ENCODE data around the gene PDHX. TPM values are rescaled to one million over a fixed set of nuclear protein-coding genes. Genes with fewer than 3 reads are reported as not detected.

Gene PDHX
- total RNA-seq, 1 experiment from 2014 or later, result 43.4 TPM

DNA sequence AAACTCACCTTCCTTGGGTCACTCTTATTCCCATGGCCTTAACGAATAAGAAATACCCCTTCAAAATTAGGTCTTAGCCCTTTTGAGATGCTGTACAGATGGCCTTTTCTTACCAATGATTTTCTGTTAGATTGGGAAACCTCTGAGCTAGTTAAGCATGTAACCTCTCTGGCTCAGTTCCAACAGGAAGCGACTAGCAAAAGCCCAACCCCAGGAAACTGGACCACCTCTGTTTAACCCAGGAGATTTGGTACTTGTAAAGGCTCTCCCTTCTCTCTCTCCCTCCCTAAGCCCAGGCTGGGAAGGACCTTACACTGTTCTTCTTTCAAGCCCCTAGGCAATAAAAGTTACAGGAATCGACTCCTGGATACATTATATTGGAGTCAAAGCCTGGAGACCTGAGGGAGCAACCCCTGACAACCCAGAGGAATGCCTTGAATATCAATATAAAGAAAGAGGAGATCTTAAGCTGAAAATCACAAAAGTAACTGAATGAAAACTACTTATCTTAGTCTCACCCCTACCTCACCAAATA, 11.9 kb upstream of the PDHX start:
- H3K27ac Mint-ChIP-seq, result no peak overlapping the region
- ATAC-seq (no peak; the same call in 1 of the 2 replicates), DNase-seq (ENCODE audit: low spot score) (no peak)
- POLR2A ChIA-PET, result no interaction called here
- H3K36me3 Mint-ChIP-seq, result peaks cover 33% of the 10 kb centered on the region
- no peaks in the 10 kb centered on the region; the same call in 1 of the 2 replicates for H3K27me3 Mint-ChIP-seq (ENCODE audit: low read depth)
- no peak overlapping the region for H3K4me3 Mint-ChIP-seq
- CTCF ChIA-PET, result interaction anchor here (1.3 kb wide), 1 partner anchor 730 kb away, joined by 4 read pairs; no protein-coding TSS in a partner anchor
- H3K9me3 Mint-ChIP-seq, result peaks cover 38% of the 10 kb centered on the region
- peaks cover 15% of the 10 kb centered on the region for H3K4me1 Mint-ChIP-seq
- TF ChIP-seq, protein P1, sequence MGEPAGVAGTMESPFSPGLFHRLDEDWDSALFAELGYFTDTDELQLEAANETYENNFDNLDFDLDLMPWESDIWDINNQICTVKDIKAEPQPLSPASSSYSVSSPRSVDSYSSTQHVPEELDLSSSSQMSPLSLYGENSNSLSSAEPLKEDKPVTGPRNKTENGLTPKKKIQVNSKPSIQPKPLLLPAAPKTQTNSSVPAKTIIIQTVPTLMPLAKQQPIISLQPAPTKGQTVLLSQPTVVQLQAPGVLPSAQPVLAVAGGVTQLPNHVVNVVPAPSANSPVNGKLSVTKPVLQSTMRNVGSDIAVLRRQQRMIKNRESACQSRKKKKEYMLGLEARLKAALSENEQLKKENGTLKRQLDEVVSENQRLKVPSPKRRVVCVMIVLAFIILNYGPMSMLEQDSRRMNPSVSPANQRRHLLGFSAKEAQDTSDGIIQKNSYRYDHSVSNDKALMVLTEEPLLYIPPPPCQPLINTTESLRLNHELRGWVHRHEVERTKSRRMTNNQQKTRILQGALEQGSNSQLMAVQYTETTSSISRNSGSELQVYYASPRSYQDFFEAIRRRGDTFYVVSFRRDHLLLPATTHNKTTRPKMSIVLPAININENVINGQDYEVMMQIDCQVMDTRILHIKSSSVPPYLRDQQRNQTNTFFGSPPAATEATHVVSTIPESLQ (CRISPR knock-in tag; IDR thresholded peaks at IDR 0.05), result no peak
- TF ChIP-seq NFE2L1 (CRISPR knock-in tag; IDR thresholded peaks at IDR 0.05) (no peak), ZNF263 (CRISPR knock-in tag; IDR thresholded peaks at IDR 0.05; ENCODE audit: low read depth) (no peak), FOXJ3 (CRISPR knock-in tag; IDR thresholded peaks at IDR 0.05; ENCODE audit: borderline replicate concordance) (no peak), ZNF396 (CRISPR knock-in tag; IDR thresholded peaks at IDR 0.05; ENCODE audit: borderline replicate concordance) (no peak), IRF2 (CRISPR knock-in tag; IDR thresholded peaks at IDR 0.05; ENCODE audit: borderline replicate concordance, low read depth) (no peak), SOX15 (CRISPR knock-in tag; IDR thresholded peaks at IDR 0.05) (no peak), NR1H2 (CRISPR knock-in tag; IDR thresholded peaks at IDR 0.05) (no peak), ESRRA (CRISPR knock-in tag; IDR thresholded peaks at IDR 0.05; ENCODE audit: borderline replicate concordance) (no peak), GTF2I (CRISPR knock-in tag; conservative IDR thresholded peaks at IDR 0.05) (no peak), ATF1 (CRISPR knock-in tag; IDR thresholded peaks at IDR 0.05) (no peak)
- TF ChIP-seq, protein P2, sequence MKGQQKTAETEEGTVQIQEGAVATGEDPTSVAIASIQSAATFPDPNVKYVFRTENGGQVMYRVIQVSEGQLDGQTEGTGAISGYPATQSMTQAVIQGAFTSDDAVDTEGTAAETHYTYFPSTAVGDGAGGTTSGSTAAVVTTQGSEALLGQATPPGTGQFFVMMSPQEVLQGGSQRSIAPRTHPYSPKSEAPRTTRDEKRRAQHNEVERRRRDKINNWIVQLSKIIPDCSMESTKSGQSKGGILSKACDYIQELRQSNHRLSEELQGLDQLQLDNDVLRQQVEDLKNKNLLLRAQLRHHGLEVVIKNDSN (CRISPR knock-in tag; IDR thresholded peaks at IDR 0.05), result no peak
- TF ChIP-seq, protein P3, sequence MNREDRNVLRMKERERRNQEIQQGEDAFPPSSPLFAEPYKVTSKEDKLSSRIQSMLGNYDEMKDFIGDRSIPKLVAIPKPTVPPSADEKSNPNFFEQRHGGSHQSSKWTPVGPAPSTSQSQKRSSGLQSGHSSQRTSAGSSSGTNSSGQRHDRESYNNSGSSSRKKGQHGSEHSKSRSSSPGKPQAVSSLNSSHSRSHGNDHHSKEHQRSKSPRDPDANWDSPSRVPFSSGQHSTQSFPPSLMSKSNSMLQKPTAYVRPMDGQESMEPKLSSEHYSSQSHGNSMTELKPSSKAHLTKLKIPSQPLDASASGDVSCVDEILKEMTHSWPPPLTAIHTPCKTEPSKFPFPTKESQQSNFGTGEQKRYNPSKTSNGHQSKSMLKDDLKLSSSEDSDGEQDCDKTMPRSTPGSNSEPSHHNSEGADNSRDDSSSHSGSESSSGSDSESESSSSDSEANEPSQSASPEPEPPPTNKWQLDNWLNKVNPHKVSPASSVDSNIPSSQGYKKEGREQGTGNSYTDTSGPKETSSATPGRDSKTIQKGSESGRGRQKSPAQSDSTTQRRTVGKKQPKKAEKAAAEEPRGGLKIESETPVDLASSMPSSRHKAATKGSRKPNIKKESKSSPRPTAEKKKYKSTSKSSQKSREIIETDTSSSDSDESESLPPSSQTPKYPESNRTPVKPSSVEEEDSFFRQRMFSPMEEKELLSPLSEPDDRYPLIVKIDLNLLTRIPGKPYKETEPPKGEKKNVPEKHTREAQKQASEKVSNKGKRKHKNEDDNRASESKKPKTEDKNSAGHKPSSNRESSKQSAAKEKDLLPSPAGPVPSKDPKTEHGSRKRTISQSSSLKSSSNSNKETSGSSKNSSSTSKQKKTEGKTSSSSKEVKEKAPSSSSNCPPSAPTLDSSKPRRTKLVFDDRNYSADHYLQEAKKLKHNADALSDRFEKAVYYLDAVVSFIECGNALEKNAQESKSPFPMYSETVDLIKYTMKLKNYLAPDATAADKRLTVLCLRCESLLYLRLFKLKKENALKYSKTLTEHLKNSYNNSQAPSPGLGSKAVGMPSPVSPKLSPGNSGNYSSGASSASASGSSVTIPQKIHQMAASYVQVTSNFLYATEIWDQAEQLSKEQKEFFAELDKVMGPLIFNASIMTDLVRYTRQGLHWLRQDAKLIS (CRISPR knock-in tag; IDR thresholded peaks at IDR 0.05; ENCODE audit: borderline replicate concordance), result no peak
- TF ChIP-seq, protein P4, sequence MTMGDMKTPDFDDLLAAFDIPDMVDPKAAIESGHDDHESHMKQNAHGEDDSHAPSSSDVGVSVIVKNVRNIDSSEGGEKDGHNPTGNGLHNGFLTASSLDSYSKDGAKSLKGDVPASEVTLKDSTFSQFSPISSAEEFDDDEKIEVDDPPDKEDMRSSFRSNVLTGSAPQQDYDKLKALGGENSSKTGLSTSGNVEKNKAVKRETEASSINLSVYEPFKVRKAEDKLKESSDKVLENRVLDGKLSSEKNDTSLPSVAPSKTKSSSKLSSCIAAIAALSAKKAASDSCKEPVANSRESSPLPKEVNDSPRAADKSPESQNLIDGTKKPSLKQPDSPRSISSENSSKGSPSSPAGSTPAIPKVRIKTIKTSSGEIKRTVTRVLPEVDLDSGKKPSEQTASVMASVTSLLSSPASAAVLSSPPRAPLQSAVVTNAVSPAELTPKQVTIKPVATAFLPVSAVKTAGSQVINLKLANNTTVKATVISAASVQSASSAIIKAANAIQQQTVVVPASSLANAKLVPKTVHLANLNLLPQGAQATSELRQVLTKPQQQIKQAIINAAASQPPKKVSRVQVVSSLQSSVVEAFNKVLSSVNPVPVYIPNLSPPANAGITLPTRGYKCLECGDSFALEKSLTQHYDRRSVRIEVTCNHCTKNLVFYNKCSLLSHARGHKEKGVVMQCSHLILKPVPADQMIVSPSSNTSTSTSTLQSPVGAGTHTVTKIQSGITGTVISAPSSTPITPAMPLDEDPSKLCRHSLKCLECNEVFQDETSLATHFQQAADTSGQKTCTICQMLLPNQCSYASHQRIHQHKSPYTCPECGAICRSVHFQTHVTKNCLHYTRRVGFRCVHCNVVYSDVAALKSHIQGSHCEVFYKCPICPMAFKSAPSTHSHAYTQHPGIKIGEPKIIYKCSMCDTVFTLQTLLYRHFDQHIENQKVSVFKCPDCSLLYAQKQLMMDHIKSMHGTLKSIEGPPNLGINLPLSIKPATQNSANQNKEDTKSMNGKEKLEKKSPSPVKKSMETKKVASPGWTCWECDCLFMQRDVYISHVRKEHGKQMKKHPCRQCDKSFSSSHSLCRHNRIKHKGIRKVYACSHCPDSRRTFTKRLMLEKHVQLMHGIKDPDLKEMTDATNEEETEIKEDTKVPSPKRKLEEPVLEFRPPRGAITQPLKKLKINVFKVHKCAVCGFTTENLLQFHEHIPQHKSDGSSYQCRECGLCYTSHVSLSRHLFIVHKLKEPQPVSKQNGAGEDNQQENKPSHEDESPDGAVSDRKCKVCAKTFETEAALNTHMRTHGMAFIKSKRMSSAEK (CRISPR knock-in tag; IDR thresholded peaks at IDR 0.05; ENCODE audit: borderline replicate concordance), result no peak
- TF ChIP-seq, protein P5, sequence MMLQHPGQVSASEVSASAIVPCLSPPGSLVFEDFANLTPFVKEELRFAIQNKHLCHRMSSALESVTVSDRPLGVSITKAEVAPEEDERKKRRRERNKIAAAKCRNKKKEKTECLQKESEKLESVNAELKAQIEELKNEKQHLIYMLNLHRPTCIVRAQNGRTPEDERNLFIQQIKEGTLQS (CRISPR knock-in tag; conservative IDR thresholded peaks at IDR 0.05), result no peak
- TF ChIP-seq, protein P6, sequence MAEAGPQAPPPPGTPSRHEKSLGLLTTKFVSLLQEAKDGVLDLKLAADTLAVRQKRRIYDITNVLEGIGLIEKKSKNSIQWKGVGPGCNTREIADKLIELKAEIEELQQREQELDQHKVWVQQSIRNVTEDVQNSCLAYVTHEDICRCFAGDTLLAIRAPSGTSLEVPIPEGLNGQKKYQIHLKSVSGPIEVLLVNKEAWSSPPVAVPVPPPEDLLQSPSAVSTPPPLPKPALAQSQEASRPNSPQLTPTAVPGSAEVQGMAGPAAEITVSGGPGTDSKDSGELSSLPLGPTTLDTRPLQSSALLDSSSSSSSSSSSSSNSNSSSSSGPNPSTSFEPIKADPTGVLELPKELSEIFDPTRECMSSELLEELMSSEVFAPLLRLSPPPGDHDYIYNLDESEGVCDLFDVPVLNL (CRISPR knock-in tag; IDR thresholded peaks at IDR 0.05; ENCODE audit: borderline replicate concordance, low read depth), result no peak
- TF ChIP-seq, protein P7, sequence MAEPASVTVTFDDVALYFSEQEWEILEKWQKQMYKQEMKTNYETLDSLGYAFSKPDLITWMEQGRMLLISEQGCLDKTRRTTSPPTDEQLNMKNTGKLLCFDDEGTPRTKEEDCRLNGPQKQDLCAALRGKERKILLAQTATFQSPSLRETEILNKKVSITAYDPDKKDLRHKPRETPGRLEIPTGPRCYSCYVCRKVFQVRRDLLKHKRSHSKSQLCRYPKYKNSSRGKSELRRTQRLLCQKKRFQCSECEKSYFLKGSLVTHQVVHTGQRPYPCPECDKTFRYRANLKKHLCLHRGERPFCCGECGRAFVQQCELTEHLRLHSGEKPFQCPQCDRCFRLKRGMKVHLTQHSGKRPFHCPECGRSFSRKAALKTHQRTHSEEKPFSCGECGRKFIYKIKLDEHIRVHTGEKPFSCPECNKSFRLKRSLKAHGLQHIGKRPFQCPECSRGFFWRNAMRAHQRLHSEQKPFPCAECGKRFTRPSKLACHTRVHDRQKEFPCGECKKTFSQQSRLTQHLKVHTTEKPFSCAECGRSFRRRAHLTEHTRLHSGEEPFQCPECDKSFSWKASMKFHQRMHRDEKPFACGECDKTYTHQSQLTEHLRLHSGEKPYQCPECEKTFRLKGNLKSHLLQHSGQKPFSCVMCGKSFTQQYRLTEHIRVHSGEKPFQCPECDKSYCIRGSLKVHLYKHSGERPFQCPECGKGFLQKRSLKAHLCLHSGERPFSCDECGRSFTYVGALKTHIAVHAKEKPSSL (CRISPR knock-in tag; conservative IDR thresholded peaks at IDR 0.05), result no peak
- TF ChIP-seq, protein P8, sequence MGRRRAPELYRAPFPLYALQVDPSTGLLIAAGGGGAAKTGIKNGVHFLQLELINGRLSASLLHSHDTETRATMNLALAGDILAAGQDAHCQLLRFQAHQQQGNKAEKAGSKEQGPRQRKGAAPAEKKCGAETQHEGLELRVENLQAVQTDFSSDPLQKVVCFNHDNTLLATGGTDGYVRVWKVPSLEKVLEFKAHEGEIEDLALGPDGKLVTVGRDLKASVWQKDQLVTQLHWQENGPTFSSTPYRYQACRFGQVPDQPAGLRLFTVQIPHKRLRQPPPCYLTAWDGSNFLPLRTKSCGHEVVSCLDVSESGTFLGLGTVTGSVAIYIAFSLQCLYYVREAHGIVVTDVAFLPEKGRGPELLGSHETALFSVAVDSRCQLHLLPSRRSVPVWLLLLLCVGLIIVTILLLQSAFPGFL (CRISPR knock-in tag; IDR thresholded peaks at IDR 0.05; ENCODE audit: borderline replicate concordance), result no peak
